HEK293 (cell line): ENCODE results near the gene HAUS8.

Experiments
- CTCF ChIP-seq: fragments of 450-650 bp; formaldehyde crosslinking; IDR thresholded peaks from 2 replicates; pipeline ENCODE4 v1.5.1; 2016; ENCODE audit warnings: missing biosample characterization, missing genetic modification characterization
- ZNF174 ChIP-seq: fragments of 450-650 bp; formaldehyde crosslinking; IDR thresholded peaks from 2 replicates; pipeline ENCODE4 v1.5.0; 2017; ENCODE audit warnings: missing biosample characterization, mild to moderate bottlenecking, missing genetic modification characterization
- ZNF626 ChIP-seq: fragments of 450-650 bp; sonication (Bioruptor Pico); formaldehyde crosslinking; IDR thresholded peaks from 2 replicates; pipeline ENCODE4 v1.5.1; 2018; ENCODE audit warnings: missing biosample characterization, missing genetic modification characterization, inconsistent platforms
- ZNF76 ChIP-seq: fragments of 450-650 bp; formaldehyde crosslinking; IDR thresholded peaks from 2 replicates; pipeline ENCODE4; 2016; ENCODE audit warnings: low read depth, missing biosample characterization, missing genetic modification characterization, borderline replicate concordance

DNA sequence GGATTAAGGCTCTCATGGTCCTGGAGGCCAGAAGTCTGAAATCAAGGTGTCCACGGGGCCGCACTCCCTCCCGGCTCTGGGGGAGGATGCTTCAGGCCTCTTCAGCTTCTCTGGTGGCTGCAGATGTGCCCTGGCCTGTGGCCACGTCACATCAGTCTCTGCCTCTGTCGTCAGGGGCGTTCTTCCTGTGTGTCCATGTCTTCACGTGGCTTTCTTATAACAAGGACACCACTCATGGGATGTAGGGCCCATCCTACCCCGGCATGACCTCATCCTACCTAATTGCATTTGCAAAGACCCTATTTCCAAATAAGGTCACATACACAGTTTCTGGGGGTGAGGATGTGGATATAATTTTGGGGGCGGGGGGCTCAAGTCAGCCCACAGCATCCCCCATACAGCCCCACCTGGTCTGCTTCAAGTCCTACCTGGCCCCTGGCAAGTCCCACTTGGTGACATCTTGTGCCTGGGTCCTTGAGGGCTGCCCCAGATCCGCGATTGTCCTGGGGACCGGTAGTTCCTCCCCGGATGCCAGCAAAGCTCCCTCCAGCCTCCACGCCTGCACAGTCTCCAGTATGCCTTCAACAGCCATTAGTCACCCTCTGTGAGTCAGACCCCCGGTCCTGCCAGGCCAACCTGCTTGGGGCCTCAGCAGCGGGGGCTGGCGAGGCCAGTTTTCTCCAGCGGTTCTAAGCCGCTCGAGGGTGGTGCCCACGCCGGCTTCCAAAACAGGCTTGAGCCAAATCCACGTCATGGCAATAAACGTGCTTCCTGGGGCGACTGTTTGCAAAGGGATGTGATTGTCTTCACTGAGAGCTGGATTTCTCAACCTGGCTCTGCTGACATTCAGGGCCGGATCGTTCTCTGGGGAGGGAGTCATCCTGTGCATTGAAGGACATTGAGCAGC lies 32.5 kb upstream of the HAUS8 start:
- TF ChIP-seq CTCF (tag by site-specific recombination) (no peak), ZNF174 (tag by site-specific recombination) (no peak), ZNF626 (tag by site-specific recombination) (no peak), ZNF76 (tag by site-specific recombination) (no peak)
